HG02852 (cell line): Measurements from ENCODE around the gene DST.

ENCODE experiments used
- ATAC-seq: cut with Tn5 transposase; IDR thresholded peaks from one replicate; pipeline ENCODE4 v1.9.1; 2021; ENCODE audit warnings: mild to moderate bottlenecking, moderate library complexity; ENCODE audit not compliant: unreplicated experiment

Gene DST

DNA sequence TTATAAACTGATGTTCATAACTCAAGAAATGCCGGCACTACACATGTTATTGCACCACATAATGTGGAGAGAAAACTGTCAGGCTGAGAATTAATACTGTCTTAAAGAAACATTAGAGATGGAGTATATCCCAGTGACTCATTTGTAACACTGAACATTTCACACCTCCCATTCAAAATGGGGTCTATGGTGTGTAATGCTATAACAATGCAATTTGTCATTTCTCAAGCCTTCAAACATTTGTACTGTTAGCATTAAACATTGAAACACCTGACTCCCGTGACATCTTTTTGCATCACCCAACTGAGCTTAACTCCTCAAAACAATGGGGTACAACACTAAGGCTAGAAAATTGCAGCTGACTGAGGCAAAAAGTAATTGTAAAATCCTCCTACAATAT is 151.7 kb downstream of the DST start:
- ATAC-seq, result no peak

DNA sequence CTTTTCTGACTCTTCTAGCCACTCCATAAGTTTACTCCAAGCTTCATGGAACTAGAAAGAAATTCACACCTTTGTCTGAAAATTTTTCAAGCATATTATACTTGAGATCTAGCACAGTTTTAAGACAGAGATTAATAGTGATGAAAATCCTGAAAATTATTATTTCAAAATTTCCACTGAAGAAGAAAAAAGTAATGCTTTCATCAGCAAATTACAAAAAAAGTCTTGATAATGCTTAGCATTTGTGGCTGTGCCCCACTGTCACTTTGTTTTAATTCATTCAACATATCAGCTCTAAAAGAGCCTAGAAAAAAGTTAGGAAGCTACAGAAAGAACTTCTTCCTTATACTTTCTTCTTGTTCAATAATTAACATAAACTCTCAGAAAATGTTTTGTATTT is 153.1 kb downstream of the DST start:
- ATAC-seq, result no peak

DNA sequence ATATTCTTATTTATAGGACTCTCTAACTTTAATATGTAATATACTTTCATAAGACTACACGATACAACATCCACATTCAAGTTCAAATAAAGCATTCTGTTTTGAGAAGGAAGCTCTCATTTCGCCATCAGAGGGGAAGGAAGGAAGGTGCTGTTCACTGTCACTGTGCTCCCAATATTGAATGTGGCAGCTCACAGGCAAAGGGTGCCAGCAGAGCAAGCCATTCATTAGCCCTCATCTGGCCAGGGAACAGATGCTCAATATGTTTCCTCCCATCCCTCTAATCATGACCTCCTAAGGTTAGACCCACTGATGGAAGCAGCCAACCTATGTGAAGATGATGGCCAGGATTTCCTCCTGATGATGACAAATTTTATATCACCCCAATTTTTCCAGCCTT is 154.4 kb downstream of the DST start:
- ATAC-seq, result no peak

DNA sequence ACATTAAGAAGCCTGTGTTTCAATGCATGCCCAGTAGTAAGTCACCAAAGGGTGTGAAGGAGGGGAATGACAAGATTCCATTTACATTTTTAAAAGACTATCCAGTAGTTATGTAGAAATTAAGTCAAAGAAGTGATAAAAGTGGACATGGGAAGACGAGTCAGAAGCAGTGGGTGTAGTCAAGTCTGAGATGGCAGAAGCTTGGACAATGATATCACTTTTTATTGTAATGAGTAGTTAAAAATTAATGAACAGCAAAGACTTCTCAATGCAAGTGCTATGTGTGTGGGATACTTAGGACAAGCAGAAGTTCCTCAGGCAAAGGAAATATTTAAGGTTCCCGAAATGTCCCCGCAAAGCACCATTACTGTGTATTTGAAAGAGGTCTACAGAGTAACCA is 156.0 kb downstream of the DST start:
- no peak for ATAC-seq

DNA sequence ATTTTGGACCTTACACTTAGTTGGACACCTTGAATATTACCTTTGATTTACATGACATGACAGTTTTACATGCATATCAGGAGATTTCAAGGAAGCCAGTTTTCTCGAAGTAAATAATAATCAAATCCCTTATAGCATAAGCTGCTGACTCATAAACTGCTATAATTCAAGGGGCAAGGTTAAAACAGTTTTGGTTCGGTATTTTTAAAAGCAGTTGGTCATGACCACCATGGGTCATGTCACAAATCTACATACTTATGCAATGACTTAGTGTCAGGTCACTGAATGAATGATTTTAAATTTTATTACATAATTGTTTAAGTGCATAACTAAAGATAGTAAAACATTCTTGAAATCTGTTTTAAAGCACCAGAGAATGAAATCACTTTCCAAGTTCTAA is 158.0 kb downstream of the DST start:
- ATAC-seq, result no peak

DNA sequence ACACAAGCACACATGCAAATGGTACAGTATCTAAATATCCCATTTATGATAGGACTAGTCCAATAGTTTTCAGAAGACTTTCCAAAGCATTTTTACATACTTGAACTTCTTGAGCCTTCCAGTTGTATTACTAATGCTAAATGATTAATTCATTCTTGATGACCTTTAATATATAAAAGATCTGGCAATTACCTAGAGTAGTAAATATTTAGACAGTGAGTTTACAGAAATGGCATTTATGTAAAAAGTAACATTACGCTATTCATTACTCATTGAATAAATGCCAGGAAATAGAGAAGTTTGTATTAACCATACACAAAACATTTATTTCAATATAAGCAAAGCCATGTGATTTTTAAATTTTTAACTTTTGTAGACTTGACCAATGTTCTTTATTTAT is 158.8 kb downstream of the DST start:
- no peak for ATAC-seq

DNA sequence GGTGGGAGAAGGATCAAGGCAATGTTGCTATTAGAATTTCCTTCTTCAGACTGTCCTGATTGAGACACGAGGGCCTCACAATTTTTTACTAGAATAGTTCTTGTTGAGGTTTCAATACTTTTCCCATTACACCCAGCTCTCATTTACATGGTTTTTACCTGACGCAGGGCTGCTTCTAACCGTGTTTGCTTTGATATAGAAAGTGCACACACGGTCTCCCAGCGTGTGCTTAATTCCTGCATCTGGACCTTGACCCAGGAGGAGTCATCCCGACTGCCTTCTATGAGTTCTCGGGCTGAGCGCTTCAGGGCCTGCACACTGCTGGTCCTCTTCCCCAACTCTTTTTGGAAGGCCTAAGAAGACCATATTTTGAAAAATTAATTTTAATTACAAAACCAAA is 160.2 kb downstream of the DST start:
- no peak for ATAC-seq

DNA sequence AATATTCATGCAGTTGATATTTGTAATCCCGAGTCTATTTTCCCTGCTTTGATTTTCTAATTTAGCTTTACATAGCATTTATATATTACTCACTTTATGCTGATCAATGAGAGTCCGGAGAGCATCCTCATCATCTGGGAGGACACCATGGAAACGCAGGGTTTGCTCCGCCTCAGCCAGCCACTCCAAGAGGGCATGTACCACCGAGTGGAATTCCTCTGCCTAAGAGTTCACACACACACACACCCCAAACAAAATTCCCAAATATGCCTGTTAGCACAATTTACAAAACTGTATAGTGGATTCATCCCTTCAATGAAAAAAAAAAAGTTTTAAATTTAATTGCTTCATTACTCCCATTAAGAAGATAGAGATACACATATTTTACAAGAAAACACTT is 160.7 kb downstream of the DST start:
- ATAC-seq, result no peak

DNA sequence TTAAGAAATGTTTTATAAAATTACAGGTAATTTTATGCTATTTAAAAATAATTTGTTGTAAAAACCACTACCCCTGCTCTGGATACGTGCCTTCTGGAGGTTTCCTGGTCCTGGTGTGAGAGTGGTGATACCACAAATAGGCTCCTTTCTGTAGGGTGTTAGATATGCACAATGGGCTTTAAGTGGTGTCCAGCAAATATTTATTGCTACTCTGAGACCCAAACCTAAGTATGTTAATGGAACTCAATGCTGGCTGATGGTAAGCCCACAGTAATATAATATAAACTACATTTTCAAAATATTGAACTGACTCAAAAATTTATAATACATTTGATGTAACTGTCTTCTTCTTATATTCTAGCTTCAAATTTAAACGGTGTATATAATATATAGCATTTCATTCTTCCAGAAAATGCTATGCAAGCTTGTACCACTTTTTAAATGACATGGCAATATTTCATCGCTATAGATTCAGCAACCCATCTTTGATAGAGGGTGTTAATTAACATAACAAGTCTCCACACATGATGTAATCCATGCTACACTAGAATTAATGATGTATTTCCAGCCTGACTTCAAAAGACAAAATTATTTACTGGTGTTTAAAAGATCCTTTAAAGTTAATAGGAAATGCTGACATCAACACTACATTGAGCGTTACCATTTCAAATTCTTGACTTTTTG is 161.9 kb downstream of the DST start:
- no peak for ATAC-seq

DNA sequence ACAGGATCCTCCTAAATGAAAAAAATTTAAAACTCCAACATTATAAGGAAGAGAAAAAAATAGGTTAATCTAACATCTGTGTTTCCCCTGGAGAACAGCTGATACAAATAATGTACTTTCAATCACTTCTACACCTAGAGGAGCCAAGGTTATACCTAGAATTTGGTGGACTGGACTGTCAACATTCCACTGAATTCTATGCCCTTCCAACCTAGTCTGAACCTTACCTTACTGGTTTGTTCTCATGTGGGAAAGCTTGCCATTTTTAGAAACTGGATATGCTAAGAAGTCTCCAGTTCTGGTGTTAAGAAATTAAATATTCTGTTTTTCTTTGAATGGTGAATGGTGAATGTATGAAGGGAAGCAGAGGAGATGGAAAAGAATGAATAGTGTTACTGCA is 162.4 kb downstream of the DST start:
- ATAC-seq, result no peak

DNA sequence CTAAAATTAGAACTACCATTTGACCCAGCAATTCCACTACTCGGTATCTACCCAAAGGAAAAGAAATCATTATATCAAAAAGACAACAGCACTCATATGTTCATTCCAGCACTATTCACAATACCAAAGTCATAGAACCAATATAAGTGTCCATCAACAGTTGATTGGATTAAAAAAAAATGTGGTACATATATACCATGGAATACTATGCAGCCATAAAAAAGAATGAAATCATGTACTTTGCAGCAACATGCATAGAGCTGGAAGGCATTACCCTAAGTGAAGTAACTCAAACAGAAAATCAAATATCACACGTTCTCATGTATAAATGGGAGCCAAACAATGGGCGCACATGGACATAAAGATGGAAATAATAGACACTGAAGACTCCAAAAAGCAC is 163.3 kb downstream of the DST start:
- no peak for ATAC-seq

DNA sequence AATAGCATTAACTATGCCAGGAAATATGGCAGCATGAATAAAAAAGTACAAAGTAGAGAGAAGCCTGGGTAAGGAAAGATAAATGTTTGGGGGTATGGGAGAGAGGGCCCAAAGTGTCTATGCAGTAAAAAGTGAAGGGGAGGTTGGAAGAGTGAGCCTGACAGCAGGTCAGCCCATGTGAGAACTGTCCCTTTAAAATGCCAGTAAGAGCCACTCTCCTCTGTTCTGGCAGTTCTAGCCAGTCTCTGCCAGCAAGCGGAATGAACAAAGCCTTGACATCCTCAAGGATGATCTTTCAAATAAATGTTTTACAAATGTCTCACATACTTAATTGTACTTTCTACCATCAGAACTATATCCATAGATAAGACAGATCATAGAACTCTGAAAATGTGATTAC is 164.5 kb downstream of the DST start:
- ATAC-seq, result no peak

DNA sequence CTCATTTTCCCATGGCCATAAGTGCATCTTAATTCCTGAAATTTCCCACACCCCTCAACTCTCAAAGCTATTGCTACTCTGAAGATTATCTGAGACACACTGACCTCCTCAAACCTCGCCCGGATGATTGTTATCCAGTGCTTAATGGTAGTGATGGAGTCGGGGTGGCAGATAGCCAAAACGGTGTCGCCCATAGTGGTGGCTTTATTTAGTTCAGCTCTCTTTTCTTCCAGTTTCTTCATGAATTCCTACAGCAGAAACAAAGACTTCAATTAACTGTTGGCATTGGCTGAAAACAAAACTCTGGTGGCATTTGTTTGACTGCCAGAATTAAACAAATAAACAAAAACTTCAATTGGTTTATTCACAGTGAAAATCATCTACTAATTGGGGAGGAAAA is 165.4 kb downstream of the DST start:
- ATAC-seq, result no peak

DNA sequence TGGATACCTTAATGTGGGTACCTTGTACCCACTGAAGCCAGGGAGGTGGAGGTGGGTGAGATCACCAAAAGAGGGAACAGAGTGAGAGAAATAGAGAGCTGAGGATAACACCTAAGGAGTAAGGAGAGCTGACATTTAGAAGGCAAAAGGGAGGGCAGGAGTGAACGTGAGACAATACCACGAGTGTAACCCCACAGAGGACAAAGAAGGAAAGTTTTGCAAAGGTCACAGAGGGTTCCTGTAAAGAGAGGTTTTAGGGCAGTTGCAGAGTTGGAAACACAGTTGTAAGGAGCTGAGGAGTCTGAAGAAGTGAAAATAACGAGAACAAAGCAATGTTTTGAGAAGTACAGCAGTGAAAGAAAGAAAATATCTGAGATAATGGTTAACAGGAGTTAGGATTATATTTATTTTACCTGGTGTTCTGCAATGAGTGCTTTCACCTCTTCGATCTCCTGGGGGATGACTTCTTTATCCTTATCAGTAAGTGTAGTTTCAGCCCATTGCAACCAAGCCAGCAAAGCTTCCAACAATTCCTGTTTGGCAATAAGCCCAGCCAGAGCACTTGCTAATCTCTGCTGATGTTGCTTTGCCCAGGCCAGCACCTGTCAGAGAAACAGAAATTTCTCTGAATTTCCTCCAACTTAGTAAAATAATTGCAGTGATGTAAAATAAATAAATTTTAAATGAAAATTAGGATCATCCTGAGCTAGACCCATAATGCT is 166.8 kb downstream of the DST start:
- no peak for ATAC-seq

DNA sequence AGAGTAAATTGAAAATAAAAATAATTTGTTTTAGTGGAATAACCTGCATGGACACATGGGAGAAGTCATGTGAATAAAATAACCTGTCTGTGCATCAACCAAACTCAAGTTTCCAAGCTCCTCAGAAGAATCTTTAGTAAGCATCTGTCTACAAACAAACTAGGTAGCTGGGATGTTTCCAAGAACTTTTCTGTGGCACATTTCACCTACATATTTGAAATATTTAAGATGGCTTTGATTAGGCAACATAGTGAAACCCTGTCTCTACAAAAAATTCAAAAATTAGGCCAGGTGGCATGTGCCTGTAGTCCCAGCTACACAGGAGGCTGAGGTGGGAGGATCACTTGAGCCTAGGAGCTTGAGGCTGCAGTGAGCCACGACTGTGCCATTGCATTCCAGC is 168.2 kb downstream of the DST start:
- no peak for ATAC-seq

DNA sequence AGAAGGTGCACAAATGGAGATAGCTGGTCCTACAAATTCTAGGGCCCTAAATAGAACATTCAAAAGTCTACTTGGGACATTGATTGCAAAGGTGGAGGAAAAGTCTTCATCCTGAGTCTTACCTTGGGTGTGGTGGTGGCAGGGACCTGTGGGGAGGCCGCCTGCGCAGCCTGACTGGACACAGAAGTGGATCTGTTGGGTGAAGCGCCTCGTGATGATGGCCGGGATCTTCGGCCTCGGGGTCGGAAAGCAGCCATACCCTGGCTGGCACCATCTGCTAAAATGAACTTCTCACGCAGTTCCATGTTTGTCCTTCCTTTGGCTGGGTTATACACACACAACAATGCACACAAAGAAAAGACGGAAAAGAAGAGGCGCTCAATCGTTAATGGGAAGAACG is 179.2 kb downstream of the DST start:
- ATAC-seq, result no peak

DNA sequence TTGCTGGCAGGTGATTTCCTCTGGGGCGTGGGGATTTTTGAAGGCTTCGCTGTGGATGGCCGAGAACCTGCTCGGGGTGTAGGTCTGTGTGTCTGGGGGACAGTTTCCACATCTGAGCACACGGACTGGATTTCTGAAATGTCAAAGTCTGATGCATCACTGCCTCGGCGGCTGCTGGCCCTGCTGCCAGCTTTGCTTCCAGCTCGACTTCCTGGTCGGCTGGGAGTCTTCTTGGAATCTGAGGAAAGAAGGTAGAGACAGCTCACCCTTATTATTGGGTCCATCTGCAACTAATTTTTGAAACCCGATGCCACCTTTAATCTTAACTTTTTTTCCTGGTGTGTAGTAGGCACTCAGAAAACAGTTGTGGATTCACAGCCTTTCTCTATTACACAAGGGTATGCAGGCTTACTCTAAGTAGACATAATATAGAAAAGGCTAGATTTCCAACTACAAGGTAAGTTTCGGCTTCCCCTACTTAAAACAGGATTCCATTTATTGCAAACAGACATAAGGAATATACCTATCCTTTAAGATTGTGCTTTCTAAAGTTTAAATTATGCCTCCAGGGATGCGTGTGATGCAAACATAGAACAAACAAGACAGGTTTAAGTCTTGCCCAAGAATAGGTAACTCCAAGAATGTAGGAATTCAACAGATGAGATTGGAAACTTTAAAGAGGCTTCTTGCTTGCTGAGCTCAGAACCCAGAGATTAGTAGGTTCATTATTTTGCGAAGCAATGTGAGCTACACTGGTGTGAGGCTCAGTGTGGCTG is 183.5 kb downstream of the DST start:
- no peak for ATAC-seq

DNA sequence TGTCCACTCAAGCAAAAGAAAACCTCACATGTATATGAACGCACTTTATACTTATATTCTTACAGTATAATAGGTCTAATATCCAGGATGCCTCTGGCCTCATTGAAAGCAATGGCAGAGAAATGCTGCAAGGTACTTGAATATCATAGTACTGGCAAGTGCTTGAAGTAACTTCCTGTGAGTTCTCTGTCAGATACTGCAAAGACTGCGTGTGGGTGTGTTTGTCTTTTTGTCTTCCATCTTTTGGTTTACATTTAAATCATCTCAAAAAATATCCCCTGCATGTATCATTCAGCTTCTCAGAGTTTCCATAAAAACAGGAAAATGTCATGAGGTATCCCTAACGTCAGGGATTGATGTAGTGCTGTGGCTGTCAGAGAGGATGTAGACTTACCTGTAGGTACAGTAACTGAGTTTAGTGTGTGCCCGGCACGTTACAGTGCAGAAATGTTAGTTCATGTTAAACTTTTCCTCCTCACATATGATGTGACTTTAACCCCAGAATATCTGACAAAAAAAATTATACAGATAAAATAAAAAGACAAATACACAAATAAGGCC is 184.3 kb downstream of the DST start:
- no peak for ATAC-seq

DNA sequence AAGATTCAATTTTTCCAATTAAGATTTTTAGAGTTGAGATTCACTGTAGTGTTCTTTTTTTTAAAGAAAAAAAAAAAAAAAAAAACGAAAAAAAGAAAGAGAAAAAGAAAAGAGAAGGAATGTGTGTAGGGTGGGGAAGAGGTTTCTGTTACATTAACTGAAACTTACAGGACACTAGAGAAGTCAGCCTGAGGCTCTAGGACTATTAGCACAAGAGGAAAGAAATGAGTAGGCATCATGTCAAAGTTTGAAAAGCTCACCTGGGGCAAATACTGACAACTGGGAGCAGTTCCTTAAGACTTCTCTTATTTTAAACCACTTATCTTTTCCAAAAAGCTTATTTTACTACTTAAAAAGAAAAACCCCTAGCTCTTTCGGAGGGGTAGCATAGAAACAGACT is 185.9 kb downstream of the DST start:
- no peak for ATAC-seq

DNA sequence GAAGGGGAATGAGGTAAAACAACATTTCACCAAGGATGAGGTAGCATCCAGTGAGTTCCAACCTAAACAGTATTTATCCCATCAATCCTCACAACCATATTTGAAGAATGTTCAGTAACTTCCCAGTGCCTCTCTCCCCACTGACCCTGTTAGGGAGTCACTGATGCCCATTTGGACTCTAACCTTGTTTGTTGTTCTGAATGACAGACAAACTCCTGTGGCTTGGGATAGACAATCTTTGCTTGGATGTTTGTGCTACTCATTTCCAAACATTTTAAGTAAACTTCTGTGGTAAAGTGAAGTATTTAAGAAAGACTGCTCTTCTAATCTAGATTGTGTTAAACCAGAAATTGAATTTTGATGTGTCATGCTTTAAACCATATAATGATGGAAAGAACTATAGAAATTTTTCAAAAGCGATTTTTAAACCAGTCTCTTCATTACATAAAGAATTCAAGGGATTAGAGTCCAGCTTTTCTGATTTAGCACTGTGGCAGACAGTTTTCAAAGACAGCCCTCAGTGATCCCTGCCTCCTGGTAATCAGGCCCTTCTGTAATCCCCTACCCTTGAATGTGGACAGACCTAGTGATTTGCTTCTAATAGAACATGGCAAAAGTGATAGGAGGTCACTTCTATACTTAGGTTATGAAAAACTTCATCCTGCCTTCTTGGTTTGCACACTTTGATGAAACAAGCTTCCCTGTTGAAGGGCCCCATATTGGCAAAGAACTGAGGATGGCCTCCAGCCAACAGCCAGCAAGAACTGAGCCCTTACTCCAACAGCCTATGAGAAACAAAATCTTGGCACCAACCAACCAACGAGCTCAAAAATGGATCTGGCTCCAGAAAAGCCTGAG is 191.6 kb downstream of the DST start:
- no peak for ATAC-seq

DNA sequence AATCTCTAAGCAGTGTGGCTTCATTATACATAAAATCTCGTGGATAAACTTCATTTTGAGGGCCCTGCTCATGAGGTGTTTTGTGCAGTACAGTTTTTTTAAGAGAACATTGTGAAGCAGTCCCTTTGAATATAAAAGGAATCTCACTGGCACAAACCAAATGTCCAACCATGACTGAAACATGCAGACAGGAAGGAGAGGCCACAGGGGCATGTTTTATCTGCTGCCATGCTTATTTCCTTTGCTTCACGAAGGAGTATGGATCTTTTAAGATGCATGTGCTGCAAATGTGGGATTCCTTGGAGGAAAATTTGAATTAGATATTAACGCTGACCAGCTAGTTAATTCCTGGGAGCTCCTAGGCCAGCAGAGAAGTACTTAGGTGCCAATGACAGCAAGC is 192.3 kb downstream of the DST start:
- ATAC-seq, result no peak
